Uterus (tissue), 4 donors: ENCODE measurements around the gene EYS. TPM values are rescaled to one million over a fixed set of nuclear protein-coding genes. Genes with fewer than 3 reads are reported as not detected.

ENCODE experiments used
- DNase-seq, 2 donors: peaks; one replicate each; pipeline ENCODE4 v3.0.0-alpha.2; 2019 to 2020
- H3K27ac ChIP-seq, 2 donors: fragments of 200-600 bp; sonication (generic); 1 replicate in 1 of 2; 2 replicates in 1 of 2; pipeline ENCODE4 v1.5.1; 2016 to 2018
- H3K27me3 ChIP-seq, 2 donors: fragments of 200-600 bp; sonication (generic); one replicate each; pipeline ENCODE4 v1.5.1; 2018 to 2019; ENCODE audit warnings: control low read depth in 1 of 2
- H3K36me3 ChIP-seq, 2 donors: fragments of 200-600 bp; sonication (generic); one replicate each; pipeline ENCODE4 v1.5.1; 2019; ENCODE audit warnings: control low read depth in 1 of 2
- H3K4me1 ChIP-seq, 2 donors: fragments of 200-600 bp; sonication (generic); one replicate each; pipeline ENCODE4 v1.5.1; 2018 to 2019; ENCODE audit warnings: control low read depth in 1 of 2
- H3K4me3 ChIP-seq, 2 donors: fragments of 200-600 bp; sonication (generic); 1 replicate in 1 of 2; 2 replicates in 1 of 2; pipeline ENCODE4 v1.5.1; 2018 to 2019; ENCODE audit warnings: mild to moderate bottlenecking in 1 of 2
- H3K9me3 ChIP-seq, 2 donors: fragments of 200-600 bp; sonication (generic); one replicate each; pipeline ENCODE4 v1.5.1; 2019; ENCODE audit warnings: control low read depth in 1 of 2
- CTCF ChIP-seq, 4 experiments: fragments of 200-600 bp in 2 of 4; fragments of 450-650 bp in 2 of 4; sonication (generic) in 2 of 4; IDR thresholded peaks; one replicate each; pipeline ENCODE4 v1.5.1; 2016 to 2019; ENCODE audit warnings: antibody characterized with exemption in 4 of 4, mild to moderate bottlenecking in 2 of 4, moderate library complexity in 1 of 4
- POLR2A ChIP-seq, 2 donors: fragments of 450-650 bp; IDR thresholded peaks; one replicate each; pipeline ENCODE4 v1.6.1; 2016; ENCODE audit warnings: antibody characterized with exemption in 2 of 2, mild to moderate bottlenecking in 1 of 2, moderate library complexity in 1 of 2
- intact Hi-C: fragments of 100-400 bp; cut with DNase I; formaldehyde crosslinking; loops from one replicate; pipeline ENCODE4 v1.15.1; 2023; ENCODE audit warnings: low total_unique reads
- total RNA-seq, 4 donors: library from RNA; depleted of rRNA in 3 of 4; stranded (reverse); fragments of >200 nt in 3 of 4; gene quantifications; one replicate each; pipeline versions ENCODE4 v1.1.0 to v1.2.4, GENCODE V29; 2014 to 2023
- donor health status: DM: yes; HTN: yes; CAD: no.

Gene EYS
- total RNA-seq, 4 donors from 2014 or later = 1.3 TPM; not detected in 3

DNA sequence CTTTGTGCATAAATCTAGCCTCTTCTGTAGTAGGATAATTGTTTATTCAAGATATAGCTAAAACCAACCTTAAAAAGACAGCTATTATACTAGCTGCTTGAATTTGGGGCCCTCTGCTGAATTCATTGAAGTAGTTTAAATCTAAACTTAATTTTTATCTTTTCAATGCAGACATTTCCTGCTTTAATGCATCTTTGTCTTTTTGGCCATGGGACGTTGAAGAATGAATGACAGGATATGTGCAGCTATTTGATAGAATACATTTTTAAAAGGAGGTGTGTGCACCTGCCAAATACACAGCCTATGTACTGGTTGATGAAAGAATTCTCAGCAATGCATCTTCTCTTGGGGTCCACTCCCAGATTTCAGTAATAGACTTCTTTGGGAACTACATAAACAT is 1546.5 kb downstream of the EYS start:
- Histone ChIP-seq H3K4me3 (no peak overlapping the region), H3K4me1 (no peaks in the 10 kb centered on the region), H3K27ac (no peak overlapping the region), H3K27me3 (no peaks in the 10 kb centered on the region), H3K36me3 (no peaks in the 10 kb centered on the region), H3K9me3 (no peaks in the 10 kb centered on the region)
- intact Hi-C loops = no loop called here
- TF ChIP-seq POLR2A (IDR thresholded peaks at IDR 0.05) (no peak), CTCF (IDR thresholded peaks at IDR 0.05) (no peak)
- no peak for DNase-seq

- no peaks in the 10 kb centered on the region for H3K4me1 ChIP-seq
- no peaks in the 10 kb centered on the region for H3K9me3 ChIP-seq
- intact Hi-C loops = no loop called here
- no peak overlapping the region for H3K4me3 ChIP-seq
- DNase-seq = no peak
- no peaks in the 10 kb centered on the region for H3K36me3 ChIP-seq
- no peaks in the 10 kb centered on the region for H3K27me3 ChIP-seq
- no peak overlapping the region for H3K27ac ChIP-seq
- TF ChIP-seq CTCF (IDR thresholded peaks at IDR 0.05) (no peak), POLR2A (IDR thresholded peaks at IDR 0.05) (no peak)
These were observed 1552.0 kb downstream of the EYS start for GRCh38 chr6:64155063-64155462.

GRCh38 chr6:64146876-64147275 is 1560.2 kb downstream of the EYS start:
- DNase-seq = no peak
- Histone ChIP-seq H3K4me1 (no peaks in the 10 kb centered on the region), H3K27me3 (no peaks in the 10 kb centered on the region), H3K9me3 (no peaks in the 10 kb centered on the region), H3K27ac (no peak overlapping the region), H3K36me3 (no peaks in the 10 kb centered on the region), H3K4me3 (no peak overlapping the region)
- TF ChIP-seq POLR2A (IDR thresholded peaks at IDR 0.05) (no peak), CTCF (IDR thresholded peaks at IDR 0.05) (no peak)
- intact Hi-C loops = no loop called here

GRCh38 chr6:64146094-64146493 is 1560.9 kb downstream of the EYS start:
- no peaks in the 10 kb centered on the region for H3K27me3 ChIP-seq
- intact Hi-C loops = no loop called here
- H3K27ac ChIP-seq = no peak overlapping the region
- H3K9me3 ChIP-seq = no peaks in the 10 kb centered on the region
- H3K4me3 ChIP-seq = no peak overlapping the region
- TF ChIP-seq CTCF (IDR thresholded peaks at IDR 0.05) = no peak
- TF ChIP-seq POLR2A (IDR thresholded peaks at IDR 0.05) = no peak
- no peaks in the 10 kb centered on the region for H3K4me1 ChIP-seq
- no peaks in the 10 kb centered on the region for H3K36me3 ChIP-seq
- DNase-seq = no peak

- TF ChIP-seq POLR2A (IDR thresholded peaks at IDR 0.05) (no peak), CTCF (IDR thresholded peaks at IDR 0.05) (no peak)
- H3K4me3 ChIP-seq = no peak overlapping the region
- no peaks in the 10 kb centered on the region for H3K36me3 ChIP-seq
- H3K27ac ChIP-seq = no peak overlapping the region
- H3K27me3 ChIP-seq = no peaks in the 10 kb centered on the region
- no peak for DNase-seq
- intact Hi-C loops = no loop called here
- no peaks in the 10 kb centered on the region for H3K9me3 ChIP-seq
- H3K4me1 ChIP-seq = no peaks in the 10 kb centered on the region
These were observed 1561.4 kb downstream of the EYS start for GRCh38 chr6:64145658-64146057.
